HepG2 (cell line): Measurements from ENCODE around the gene QDPR. TPM values are rescaled to one million over a fixed set of nuclear protein-coding genes. Genes with fewer than 3 reads are reported as not detected.

ENCODE experiments used
- ATAC-seq: fragments of 200-7000 bp; cut with Tn5 transposase; 3 replicates; pipeline ENCODE4 v1.9.1; 2020; ENCODE audit warnings: mild to moderate bottlenecking, moderate library complexity
- BruUV-seq: library from RNA; stranded (reverse); fragments of 400-500 nt; replicated peaks from 2 replicates; lab custom pipeline; 2021; lab: Mats Ljungman, UMichigan
- CTCF ChIA-PET: fragments of 300-600 bp; formaldehyde crosslinking; extraction: SDS; loops from one replicate; lab custom pipeline; 2021; ENCODE audit warnings: low total read pairs, inconsistent platforms, low intra/inter-chr PET ratio; lab: Yijun Ruan, JAX
- POLR2A ChIA-PET: fragments of 350-600 bp; sonication (Branson Sonifier 250); formaldehyde crosslinking; loops from one replicate; lab custom pipeline; 2020; ENCODE audit warnings: antibody characterized with exemption, inconsistent platforms; lab: Yijun Ruan, JAX
- DNase-seq: peaks from one replicate; pipeline ENCODE4 v3.0.0-alpha.2; 2015; ENCODE audit warnings: low spot score
- FAIRE-seq: peaks from 3 replicates; lab custom pipeline; 2011; peaks lifted over from hg19 to GRCh38; lab: Jason Lieb, UNC
- H2AFZ ChIP-seq: one replicate; pipeline ENCODE4 v1.6.1; 2011; ENCODE audit warnings: low read length, inconsistent platforms
- H3K27ac ChIP-seq: fragments of 300-600 bp; 3 replicates; pipeline ENCODE4 v1.8.0; 2011; ENCODE audit warnings: mixed run types, mild to moderate bottlenecking, mixed read lengths, low read length, inconsistent platforms; ENCODE audit not compliant: insufficient read depth; ENCODE audit errors: extremely low read length
- H3K27me3 ChIP-seq, 2 experiments: fragments of 200-600 bp in 1 of 2; 2 replicates in 1 of 2; 3 replicates in 1 of 2; pipeline versions ENCODE4 v1.6.0 to v1.8.0; 2011; ENCODE audit warnings: low read length in 2 of 2, mild to moderate bottlenecking in 2 of 2, moderate library complexity in 2 of 2, inconsistent platforms in 1 of 2; ENCODE audit not compliant: insufficient read depth in 2 of 2, control insufficient read depth in 1 of 2
- H3K36me3 ChIP-seq, 2 experiments: fragments of 200-600 bp in 1 of 2; replicated peaks in 1 of 2; 2 replicates in 1 of 2; 3 replicates in 1 of 2; pipeline versions ENCODE4 v1.5.1 to v1.8.0; 2011; ENCODE audit warnings: low read length in 2 of 2, inconsistent platforms in 1 of 2; ENCODE audit not compliant: insufficient read depth in 2 of 2, control insufficient read depth in 1 of 2
- H3K4me1 ChIP-seq: 2 replicates; pipeline ENCODE4 v1.5.1; 2012; ENCODE audit warnings: low read length, inconsistent platforms; ENCODE audit not compliant: insufficient read depth
- H3K4me2 ChIP-seq: 2 replicates; pipeline ENCODE4 v1.6.0; 2011; ENCODE audit warnings: low read depth, low read length, inconsistent platforms
- H3K4me3 ChIP-seq, 3 experiments: fragments of 200-600 bp in 1 of 3; sonication (generic), shearing (Covaris generic) in 1 of 3; replicated peaks in 1 of 3; 2 replicates each; pipeline ENCODE4 v1.5.1; 2011 to 2016; ENCODE audit warnings: low read length in 3 of 3, inconsistent platforms in 2 of 3, low read depth in 2 of 3, mild to moderate bottlenecking in 2 of 3, control low read depth in 1 of 3, mixed read lengths in 1 of 3; ENCODE audit not compliant: insufficient read depth in 1 of 3
- H3K79me2 ChIP-seq: one replicate; pipeline ENCODE4 v1.6.1; 2011; ENCODE audit warnings: low read length, inconsistent platforms; ENCODE audit not compliant: insufficient read depth
- H3K9ac ChIP-seq: 2 replicates; pipeline ENCODE4 v1.6.0; 2011; ENCODE audit warnings: mild to moderate bottlenecking, low read depth, low read length, inconsistent platforms; ENCODE audit not compliant: insufficient read depth
- H3K9me3 ChIP-seq: 2 replicates; pipeline ENCODE4 v1.5.1; 2012; ENCODE audit warnings: mild to moderate bottlenecking, low read length
- H4K20me1 ChIP-seq: 2 replicates; pipeline ENCODE4 v1.6.0; 2011; ENCODE audit warnings: inconsistent platforms, mild to moderate bottlenecking, low read length, moderate library complexity; ENCODE audit not compliant: insufficient read depth
- ETV6 ChIP-seq: sonication (generic); formaldehyde crosslinking; conservative IDR thresholded peaks from 2 replicates; pipeline ENCODE4 v1.4.0; 2020; ENCODE audit warnings: missing genetic modification reagents
- GABPB1 ChIP-seq: IDR thresholded peaks from 2 replicates; pipeline ENCODE4 v1.6.1; 2016; ENCODE audit warnings: mild to moderate bottlenecking, missing genetic modification reagents, moderate library complexity, missing compliant biosample characterization
- MAX ChIP-seq: IDR thresholded peaks from 2 replicates; pipeline ENCODE4 v1.6.1; 2012; ENCODE audit warnings: inconsistent platforms
- SMAD9 ChIP-seq: sonication (generic); formaldehyde crosslinking; IDR thresholded peaks from 2 replicates; pipeline ENCODE4 v1.5.1; 2020; ENCODE audit warnings: mild to moderate bottlenecking, missing genetic modification reagents
- TSC22D2 ChIP-seq: sonication (generic); formaldehyde crosslinking; IDR thresholded peaks from 2 replicates; pipeline ENCODE4 v1.5.1; 2020; ENCODE audit warnings: missing genetic modification reagents, mild to moderate bottlenecking, borderline replicate concordance
- ZBTB38 ChIP-seq: sonication (generic); formaldehyde crosslinking; IDR thresholded peaks from 2 replicates; pipeline ENCODE4 v1.5.1; 2020; ENCODE audit warnings: mild to moderate bottlenecking, missing genetic modification reagents
- ZNF253 ChIP-seq: sonication (generic); formaldehyde crosslinking; IDR thresholded peaks from 2 replicates; pipeline ENCODE4 v1.8.0; 2022; ENCODE audit warnings: mild to moderate bottlenecking, missing genetic modification reagents, borderline replicate concordance
- ZNF687 ChIP-seq: sonication (generic); formaldehyde crosslinking; IDR thresholded peaks from 2 replicates; pipeline ENCODE4 v1.5.1; 2020; ENCODE audit warnings: mild to moderate bottlenecking, missing genetic modification reagents, moderate library complexity
- ZNF883 ChIP-seq: sonication (generic); formaldehyde crosslinking; IDR thresholded peaks from 2 replicates; pipeline ENCODE4 v1.5.1; 2020; ENCODE audit warnings: mild to moderate bottlenecking, missing genetic modification reagents; ENCODE audit errors: not compliant biosample characterization
- WGBS: methylation state at CpG from one replicate; pipeline ENCODE4 v1.1.6; 2017; ENCODE audit warnings: low lambda C conversion rate; 5-methylcytosine and 5-hydroxymethylcytosine counted together
- in situ Hi-C: cut with HindIII; loops from 2 replicates; pipeline ENCODE4 v1.10.0; 2017; ENCODE audit warnings: low pct_unique_long_range_greater_than_20kb; ENCODE audit not compliant: extremely low pct_ligation_motif_present
- intact Hi-C: fragments of 100-400 bp; cut with micrococcal nuclease; formaldehyde crosslinking; loops from one replicate; pipeline ENCODE4 v1.10.0; 2022; ENCODE audit not compliant: unreplicated experiment
- polyA plus RNA-seq, 8 experiments: library from polyadenylated mRNA; depleted of rRNA in 3 of 8; stranded (reverse) in 7 of 8; unstranded in 1 of 8; fragments of >200 nt; fragmentation: Illumina TruSeq in 4 of 8; extraction: Trizol in 4 of 8; gene quantifications; 2 replicates each; pipeline versions ENCODE4 v1.2.1 to v1.2.3, GENCODE V29; 2011 to 2016; ENCODE audit warnings: low read depth in 4 of 8, missing spikeins in 1 of 8, mixed read lengths in 1 of 8; ENCODE audit not compliant: insufficient read depth in 1 of 8
- total RNA-seq, 5 experiments: library from RNA; depleted of rRNA; stranded (reverse); fragments of >200 nt; fragmentation: Illumina TruSeq; extraction: Trizol; gene quantifications; 2 replicates each; pipeline ENCODE4 v1.2.3, GENCODE V29; 2016; ENCODE audit warnings: low read depth in 1 of 5

Gene QDPR
- total and polyA plus RNA-seq, 2 of the 13 experiments (the other 11 are each of a cell fraction or from before 2014, with no cell fraction given), result 9.9 to 95.5 TPM

- H3K9ac ChIP-seq, result no peak overlapping the region
- POLR2A ChIA-PET, result interaction anchor here (3.1 kb wide), 1 partner anchor 13 kb away, joined by 19 read pairs; no protein-coding TSS in a partner anchor
- BruUV-seq, result no TSS peak
- in situ Hi-C loops (no loop called here), intact Hi-C loops (no loop called here)
- ATAC-seq (no peak), DNase-seq (no peak)
- H3K27me3 ChIP-seq, result no peaks in the 10 kb centered on the region
- no peaks in the 10 kb centered on the region for H4K20me1 ChIP-seq
- WGBS, result 87% methylated on average over 10 of the region's 10 CpGs
- H3K27ac ChIP-seq, result no peak overlapping the region
- TF ChIP-seq ZNF253 (0 out of 2 replicates have a peak, but pooled peaks have one; percentile 24), SMAD9 (CRISPR knock-in tag) (no peak), ZNF883 (CRISPR knock-in tag) (no peak), GABPB1 (CRISPR knock-in tag) (no peak), MAX (peak; percentile 68; the same call in 1 of the 2 replicates), TSC22D2 (CRISPR knock-in tag) (no peak), ETV6 (CRISPR knock-in tag) (no peak), ZNF687 (CRISPR knock-in tag) (peak; percentile 80), ZBTB38 (0 out of 2 replicates have a peak, but pooled peaks have one; percentile 45)
- TF ChIP-seq, all 625 proteins: peak for 4
- Histone ChIP-seq H3K4me2 (no peak overlapping the region), H2AFZ (no peak overlapping the region), H3K4me3 (no peak overlapping the region), H3K36me3 (no peaks in the 10 kb centered on the region), H3K9me3 (no peaks in the 10 kb centered on the region), H3K4me1 (peaks cover 55% of the 10 kb centered on the region), H3K79me2 (no peaks in the 10 kb centered on the region)
- FAIRE-seq, result no peak
- CTCF ChIA-PET, result no interaction called here
Measured at GRCh38 chr4:17546222-17546621, 34.3 kb upstream of the QDPR start.
